HepG2 (cell line): ENCODE measurements around the gene RASIP1.

Source experiments
- AGO1 ChIP-seq: fragments of 200-400 bp; formaldehyde crosslinking; IDR thresholded peaks from 2 replicates; pipeline ENCODE4 v1.6.1; 2017; ENCODE audit warnings: mild to moderate bottlenecking, low read depth, low read length, moderate library complexity; ENCODE audit not compliant: poor library complexity, severe bottlenecking
- CBX2 ChIP-seq, 2 experiments: fragments of 200-600 bp in 1 of 2; sonication (generic); formaldehyde crosslinking in 1 of 2; IDR thresholded peaks; 2 replicates each; pipeline versions ENCODE4 v1.7.0 to v1.8.1; 2018 to 2022; ENCODE audit warnings: low read depth in 2 of 2, low read length in 1 of 2, mild to moderate bottlenecking in 1 of 2, missing genetic modification reagents in 1 of 2
- MTF1 ChIP-seq: sonication (generic); formaldehyde crosslinking; IDR thresholded peaks from 2 replicates; pipeline ENCODE4 v1.5.0; 2020; ENCODE audit warnings: missing genetic modification reagents
- NFE2L1 ChIP-seq: sonication (generic); formaldehyde crosslinking; IDR thresholded peaks from 2 replicates; pipeline ENCODE4 v1.4.0; 2020; ENCODE audit warnings: missing genetic modification reagents, mild to moderate bottlenecking, borderline replicate concordance
- RELA ChIP-seq: sonication (generic); formaldehyde crosslinking; IDR thresholded peaks from 2 replicates; pipeline ENCODE4 v1.4.0; 2020; ENCODE audit warnings: missing genetic modification reagents
- ZBTB33 ChIP-seq: sonication (generic); formaldehyde crosslinking; IDR thresholded peaks from 2 replicates; pipeline ENCODE4 v1.4.0; 2020; ENCODE audit warnings: missing genetic modification reagents
- ZNF367 ChIP-seq: sonication (generic); formaldehyde crosslinking; IDR thresholded peaks from 2 replicates; pipeline ENCODE4 v1.4.0; 2020; ENCODE audit warnings: missing genetic modification reagents, borderline replicate concordance
- ZSCAN12 ChIP-seq: sonication (generic); formaldehyde crosslinking; IDR thresholded peaks from 2 replicates; pipeline ENCODE4 v1.9.0; 2021; ENCODE audit warnings: mild to moderate bottlenecking, missing genetic modification reagents
- ZSCAN20 ChIP-seq: sonication (generic); formaldehyde crosslinking; IDR thresholded peaks from 2 replicates; pipeline ENCODE4 v1.4.0; 2020; ENCODE audit warnings: missing genetic modification reagents, mild to moderate bottlenecking, borderline replicate concordance
- ZSCAN30 ChIP-seq: sonication (generic); formaldehyde crosslinking; IDR thresholded peaks from 2 replicates; pipeline ENCODE4 v1.5.0; 2020; ENCODE audit warnings: mild to moderate bottlenecking, missing genetic modification reagents
- TF ChIP-seq, protein P1 (sequence below): sonication (generic); formaldehyde crosslinking; IDR thresholded peaks from 2 replicates; pipeline ENCODE4 v1.5.0; 2020; ENCODE audit warnings: mild to moderate bottlenecking, missing genetic modification reagents, moderate library complexity
- TF ChIP-seq, protein P2 (sequence below): sonication (generic); formaldehyde crosslinking; IDR thresholded peaks from 2 replicates; pipeline ENCODE4 v1.4.0; 2020; ENCODE audit warnings: missing genetic modification reagents

DNA sequence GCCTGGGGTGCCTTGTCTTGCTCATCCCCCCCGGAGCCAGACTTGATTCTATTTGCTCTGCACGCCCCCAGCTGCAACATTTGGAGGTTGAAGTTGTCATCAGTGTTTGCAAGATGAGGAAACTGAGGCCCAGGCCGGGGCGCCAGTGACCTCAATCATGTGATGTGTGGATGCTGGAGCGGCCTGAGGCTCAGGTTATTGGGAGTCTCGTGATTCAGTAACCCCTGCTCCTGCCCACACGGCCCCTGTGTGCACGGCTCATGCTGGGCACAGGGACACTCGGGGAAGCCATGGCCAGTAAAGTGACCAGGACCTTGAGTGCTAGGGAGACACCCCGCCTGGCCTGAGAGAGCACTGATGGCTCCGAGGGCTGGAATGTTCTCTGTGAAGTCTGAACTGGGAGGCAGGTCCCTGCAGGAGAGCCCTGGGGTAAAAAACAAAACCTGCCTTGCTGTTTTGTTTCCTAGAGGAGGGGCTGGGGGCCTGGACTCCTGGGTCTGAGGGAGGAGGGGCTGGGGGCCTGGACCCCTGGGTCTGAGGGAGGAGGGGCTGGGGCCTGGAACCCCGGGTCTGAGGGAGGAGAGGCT is 16.8 kb upstream of the RASIP1 start:
- TF ChIP-seq ZBTB33 (CRISPR knock-in tag) (no peak), MTF1 (CRISPR knock-in tag) (no peak), ZSCAN30 (CRISPR knock-in tag) (no peak), NFE2L1 (CRISPR knock-in tag) (no peak), ZSCAN12 (CRISPR knock-in tag) (no peak), ZNF367 (CRISPR knock-in tag) (no peak), RELA (CRISPR knock-in tag) (no peak), CBX2 (IDR thresholded peaks at IDR 0.05; ENCODE audit: low read depth, low read length) (no peak), CBX2 (CRISPR knock-in tag; IDR thresholded peaks at IDR 0.05; ENCODE audit: low read depth) (no peak), AGO1 (no peak), ZSCAN20 (CRISPR knock-in tag) (no peak)
- TF ChIP-seq, protein P1, sequence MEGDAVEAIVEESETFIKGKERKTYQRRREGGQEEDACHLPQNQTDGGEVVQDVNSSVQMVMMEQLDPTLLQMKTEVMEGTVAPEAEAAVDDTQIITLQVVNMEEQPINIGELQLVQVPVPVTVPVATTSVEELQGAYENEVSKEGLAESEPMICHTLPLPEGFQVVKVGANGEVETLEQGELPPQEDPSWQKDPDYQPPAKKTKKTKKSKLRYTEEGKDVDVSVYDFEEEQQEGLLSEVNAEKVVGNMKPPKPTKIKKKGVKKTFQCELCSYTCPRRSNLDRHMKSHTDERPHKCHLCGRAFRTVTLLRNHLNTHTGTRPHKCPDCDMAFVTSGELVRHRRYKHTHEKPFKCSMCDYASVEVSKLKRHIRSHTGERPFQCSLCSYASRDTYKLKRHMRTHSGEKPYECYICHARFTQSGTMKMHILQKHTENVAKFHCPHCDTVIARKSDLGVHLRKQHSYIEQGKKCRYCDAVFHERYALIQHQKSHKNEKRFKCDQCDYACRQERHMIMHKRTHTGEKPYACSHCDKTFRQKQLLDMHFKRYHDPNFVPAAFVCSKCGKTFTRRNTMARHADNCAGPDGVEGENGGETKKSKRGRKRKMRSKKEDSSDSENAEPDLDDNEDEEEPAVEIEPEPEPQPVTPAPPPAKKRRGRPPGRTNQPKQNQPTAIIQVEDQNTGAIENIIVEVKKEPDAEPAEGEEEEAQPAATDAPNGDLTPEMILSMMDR (CRISPR knock-in tag) = no peak
- TF ChIP-seq, protein P2, sequence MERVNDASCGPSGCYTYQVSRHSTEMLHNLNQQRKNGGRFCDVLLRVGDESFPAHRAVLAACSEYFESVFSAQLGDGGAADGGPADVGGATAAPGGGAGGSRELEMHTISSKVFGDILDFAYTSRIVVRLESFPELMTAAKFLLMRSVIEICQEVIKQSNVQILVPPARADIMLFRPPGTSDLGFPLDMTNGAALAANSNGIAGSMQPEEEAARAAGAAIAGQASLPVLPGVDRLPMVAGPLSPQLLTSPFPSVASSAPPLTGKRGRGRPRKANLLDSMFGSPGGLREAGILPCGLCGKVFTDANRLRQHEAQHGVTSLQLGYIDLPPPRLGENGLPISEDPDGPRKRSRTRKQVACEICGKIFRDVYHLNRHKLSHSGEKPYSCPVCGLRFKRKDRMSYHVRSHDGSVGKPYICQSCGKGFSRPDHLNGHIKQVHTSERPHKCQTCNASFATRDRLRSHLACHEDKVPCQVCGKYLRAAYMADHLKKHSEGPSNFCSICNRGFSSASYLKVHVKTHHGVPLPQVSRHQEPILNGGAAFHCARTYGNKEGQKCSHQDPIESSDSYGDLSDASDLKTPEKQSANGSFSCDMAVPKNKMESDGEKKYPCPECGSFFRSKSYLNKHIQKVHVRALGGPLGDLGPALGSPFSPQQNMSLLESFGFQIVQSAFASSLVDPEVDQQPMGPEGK = no peak
